Measurements from ENCODE around the gene BSCL2.
"Not testable (repeated sequence)": the region's sequence is repeated elsewhere in the genome, so short reads cannot be mapped to it uniquely, and the experiment has no call there.

Gene BSCL2

GRCh38 chr11:62688491-62688890 lies 18.7 kb downstream of the BSCL2 start:
- no peak for DNase-seq (ENCODE audit: low read depth in 2 of 2)

DNA sequence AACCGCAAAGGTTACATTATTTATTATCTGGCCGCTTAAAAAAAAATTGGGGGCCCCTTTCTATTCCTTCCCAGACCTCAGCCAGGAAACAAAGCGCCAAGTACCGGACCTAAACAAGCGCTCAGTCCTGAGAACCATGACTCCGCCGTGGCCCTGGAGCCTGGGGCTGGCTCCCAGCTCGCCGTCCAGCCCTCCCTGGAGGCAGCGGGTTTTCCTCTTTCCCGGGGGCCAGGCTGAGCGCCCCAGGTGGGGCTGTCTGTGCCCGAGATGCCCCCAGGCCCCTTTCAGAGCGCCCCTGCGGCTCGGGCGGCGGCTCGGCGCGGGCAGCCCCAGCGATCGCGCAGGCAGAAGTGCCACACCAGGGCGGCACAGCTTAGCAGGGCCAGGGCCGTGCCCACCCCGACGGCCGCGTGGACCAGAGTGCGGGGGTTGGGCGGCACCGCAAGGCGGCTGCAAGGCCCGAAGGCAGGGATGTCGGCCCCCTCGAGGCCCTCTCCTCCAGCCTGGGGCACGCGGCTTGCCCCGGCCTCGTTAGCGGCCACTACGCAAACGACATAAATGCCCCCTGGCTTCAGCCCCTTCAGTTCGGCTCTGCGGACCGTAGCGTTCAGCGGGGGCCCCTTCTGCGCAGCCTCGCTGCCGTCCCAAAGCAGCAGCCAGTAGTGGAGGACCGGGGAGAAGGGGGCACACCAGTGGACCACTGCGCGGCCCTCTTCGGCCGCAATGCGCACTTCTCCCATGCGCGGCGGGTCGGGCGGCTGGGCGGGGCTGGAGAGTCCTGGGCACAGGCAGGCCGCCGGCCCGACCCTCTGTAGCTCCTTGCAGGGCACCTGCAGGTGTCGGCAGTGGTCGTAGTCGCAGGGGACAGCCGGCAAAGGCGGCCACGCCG lies 19.5 kb downstream of the BSCL2 start:
- no peak for DNase-seq (ENCODE audit: low read depth in 2 of 2)

DNA sequence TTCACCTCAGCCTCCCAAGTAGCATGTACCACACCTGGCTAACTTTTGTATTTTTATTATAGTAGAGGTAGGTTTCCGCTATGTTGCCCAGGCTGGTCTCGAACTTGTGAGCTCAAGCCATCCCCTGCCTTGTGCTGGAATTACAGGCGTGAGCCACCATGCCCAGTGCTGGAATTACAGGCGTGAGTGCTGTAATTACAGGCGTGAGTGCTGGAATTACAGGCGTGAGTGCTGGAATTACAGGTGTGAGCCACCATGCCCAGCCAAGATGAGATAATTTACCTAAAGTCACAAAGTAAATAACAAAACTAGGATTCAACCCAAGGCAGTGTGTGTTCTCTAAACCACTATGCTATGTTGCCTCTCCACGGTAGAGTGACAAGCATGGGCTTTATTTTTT lies 24.7 kb downstream of the BSCL2 start:
- no peak for DNase-seq (ENCODE audit: low read depth in 2 of 2)

DNA sequence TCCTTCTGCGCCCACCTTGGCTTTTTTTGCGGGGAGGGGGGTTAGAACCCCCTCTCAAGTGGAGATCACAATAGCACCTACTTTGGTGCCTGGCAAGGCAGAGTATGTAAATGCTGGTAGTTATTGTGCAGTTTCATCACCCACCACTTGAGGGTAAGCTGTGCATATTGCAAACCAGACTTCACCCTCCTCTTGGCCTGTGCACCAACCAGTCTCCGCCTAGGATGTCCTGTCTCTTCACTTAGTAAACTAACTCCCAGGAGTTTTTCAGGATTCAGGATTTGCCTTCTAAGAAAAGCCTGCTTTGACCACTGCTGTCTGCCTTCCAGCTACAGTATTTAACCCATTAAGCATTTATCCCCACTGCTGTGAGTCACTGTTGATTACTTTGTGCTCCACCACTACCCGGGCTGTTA lies 26.4 kb downstream of the BSCL2 start:
- no peak for DNase-seq (ENCODE audit: low read depth in 2 of 2)

DNA sequence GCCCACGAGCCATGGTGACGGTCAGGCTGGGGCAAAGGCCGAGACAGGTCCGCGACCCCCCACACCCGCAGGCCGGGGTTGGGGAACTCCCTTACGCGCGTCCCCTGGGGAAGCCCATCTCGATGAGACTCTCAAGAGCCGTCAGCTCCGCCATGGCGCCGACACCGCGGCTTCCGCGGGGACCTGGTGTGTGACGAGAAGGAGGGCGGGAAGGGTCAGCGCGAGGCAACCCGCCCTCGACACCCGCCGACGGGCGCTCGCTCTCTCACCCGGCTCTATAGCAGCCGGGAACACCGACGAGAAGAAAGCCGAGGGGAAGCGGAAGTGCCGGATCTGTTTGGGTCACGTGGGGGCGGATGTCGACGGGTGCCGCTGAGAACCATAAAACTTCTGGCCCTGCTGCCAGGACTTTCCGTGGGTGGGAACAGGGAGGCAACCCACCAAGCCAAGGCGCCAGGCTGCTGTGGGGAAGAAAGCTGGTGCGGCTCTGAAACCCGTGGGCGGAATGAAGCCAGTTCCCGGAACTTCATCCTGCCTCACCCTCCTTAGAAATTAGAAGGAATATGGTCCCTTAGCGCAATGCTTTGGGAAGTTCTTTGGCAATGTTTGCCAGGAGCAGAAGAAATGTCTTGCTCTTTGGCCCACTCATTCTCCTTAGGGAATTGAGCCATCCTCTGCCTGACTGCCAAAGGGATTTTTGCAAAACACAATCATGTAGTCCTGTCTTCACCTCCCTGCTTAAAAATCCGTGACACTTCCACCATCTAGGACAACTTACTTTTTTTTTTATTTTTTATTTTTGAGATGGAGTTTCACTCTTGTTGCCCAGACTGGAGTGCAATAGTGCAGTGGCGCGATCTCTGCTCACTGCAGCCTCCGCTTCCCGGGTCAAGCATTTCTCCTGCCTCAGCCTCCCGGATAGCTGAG lies 28.2 kb downstream of the BSCL2 start, which contains the start of gene UBXN1:
UBXN1 (minus strand) TSS at position 304 of the 927 bp plus-strand sequence; CDS start at position 154, 150 bp downstream.
- peak; percentile 71 to 86 for DNase-seq (ENCODE audit: low read depth in 2 of 2)

DNA sequence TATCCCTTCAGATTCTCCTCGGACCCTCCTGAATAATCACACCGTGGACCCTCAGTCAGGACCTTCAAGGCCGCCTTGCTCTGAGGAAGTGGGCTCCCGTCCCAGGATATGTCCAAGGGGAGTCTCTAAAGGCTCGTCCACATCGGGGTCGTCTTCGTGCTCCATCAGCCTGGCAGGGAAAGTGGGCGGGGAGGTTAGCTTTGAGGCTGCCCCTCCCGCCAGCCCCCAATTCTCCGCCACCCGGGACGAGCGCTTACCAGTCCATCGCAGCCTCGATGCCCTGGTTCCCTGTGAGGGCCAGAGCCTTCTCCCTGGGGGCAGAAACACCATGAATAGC lies 28.8 kb downstream of the BSCL2 start:
- no peak for DNase-seq (ENCODE audit: low read depth in 2 of 2)

GRCh38 chr11:62677714-62678113 lies 29.5 kb downstream of the BSCL2 start:
- DNase-seq (ENCODE audit: low read depth in 2 of 2): no peak

GRCh38 chr11:62677156-62677555 lies 30.1 kb downstream of the BSCL2 start:
- DNase-seq (ENCODE audit: low read depth in 2 of 2): no peak

DNA sequence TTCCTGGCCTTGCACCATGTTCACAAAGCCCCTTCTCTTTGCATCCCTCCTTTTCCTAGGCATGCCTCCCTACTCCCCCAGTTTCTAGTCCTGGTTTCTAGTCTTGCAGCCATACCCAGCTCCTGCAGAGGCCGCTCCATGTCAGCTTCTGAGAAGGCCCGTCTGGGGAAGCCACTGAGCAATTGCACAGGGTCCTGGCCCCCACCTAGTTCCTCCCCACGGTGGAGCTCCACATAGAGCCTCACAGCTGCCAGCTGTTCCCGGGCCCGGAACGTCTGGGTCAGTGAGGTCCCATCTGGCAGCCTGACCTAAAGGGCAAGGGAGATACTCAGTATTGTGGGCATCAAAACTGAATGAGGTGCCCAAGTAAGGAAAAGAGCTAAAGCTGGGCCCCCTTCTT lies 30.5 kb downstream of the BSCL2 start:
- no peak for DNase-seq (ENCODE audit: low read depth in 2 of 2)

- DNase-seq (ENCODE audit: low read depth in 2 of 2): not testable (repeated sequence)
Measured at GRCh38 chr11:62675415-62675814, 31.8 kb downstream of the BSCL2 start.

DNA sequence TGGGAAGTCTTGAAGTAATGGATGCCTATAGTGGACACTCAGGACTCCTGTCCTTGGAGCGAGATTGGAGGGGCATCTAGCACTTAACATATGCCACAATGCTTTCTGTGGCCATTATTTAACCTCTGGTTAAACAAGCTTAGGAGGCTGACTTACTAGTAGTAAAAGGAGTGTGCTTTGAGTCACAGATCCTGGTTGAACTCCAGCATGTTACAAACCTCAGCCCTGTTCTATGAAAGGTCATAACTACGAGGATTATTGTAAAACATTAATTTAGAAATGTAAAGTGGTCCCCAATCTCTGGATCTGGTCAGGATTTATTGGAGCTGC lies 34.1 kb downstream of the BSCL2 start:
- no peak for DNase-seq (ENCODE audit: low read depth in 2 of 2)

DNA sequence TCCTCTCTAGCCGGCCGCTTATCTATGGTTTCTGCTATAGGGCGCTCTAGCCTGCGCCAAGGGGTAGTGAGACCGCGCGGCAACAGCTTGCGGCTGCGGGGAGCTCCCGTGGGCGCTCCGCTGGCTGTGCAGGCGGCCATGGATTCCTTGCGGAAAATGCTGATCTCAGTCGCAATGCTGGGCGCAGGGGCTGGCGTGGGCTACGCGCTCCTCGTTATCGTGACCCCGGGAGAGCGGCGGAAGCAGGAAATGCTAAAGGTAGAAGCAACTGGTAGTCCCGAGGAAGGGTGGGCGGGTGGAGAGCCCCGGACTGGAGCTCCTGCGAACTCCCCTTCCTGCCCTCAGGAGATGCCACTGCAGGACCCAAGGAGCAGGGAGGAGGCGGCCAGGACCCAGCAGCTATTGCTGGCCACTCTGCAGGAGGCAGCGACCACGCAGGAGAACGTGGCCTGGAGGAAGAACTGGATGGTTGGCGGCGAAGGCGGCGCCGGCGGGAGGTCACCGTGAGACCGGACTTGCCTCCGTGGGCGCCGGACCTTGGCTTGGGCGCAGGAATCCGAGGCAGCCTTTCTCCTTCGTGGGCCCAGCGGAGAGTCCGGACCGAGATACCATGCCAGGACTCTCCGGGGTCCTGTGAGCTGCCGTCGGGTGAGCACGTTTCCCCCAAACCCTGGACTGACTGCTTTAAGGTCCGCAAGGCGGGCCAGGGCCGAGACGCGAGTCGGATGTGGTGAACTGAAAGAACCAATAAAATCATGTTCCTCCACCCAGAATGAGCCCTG lies 35.4 kb downstream of the BSCL2 start, which contains the start of the genes LBHD1 and UQCC3:
LBHD1 (minus strand) TSS at position 660 of the 782 bp plus-strand sequence. CDS start 2,236 bp downstream, outside the sequence.
UQCC3 (plus strand) TSS at position 66 of the 782 bp plus-strand sequence; CDS start at position 139, 73 bp downstream.
- DNase-seq (ENCODE audit: low read depth in 2 of 2): peak in 1 of 2 experiments; percentile 69

GRCh38 chr11:62671236-62671607 lies 36.0 kb downstream of the BSCL2 start:
- no peak for DNase-seq (ENCODE audit: low read depth in 2 of 2)

- DNase-seq (ENCODE audit: low read depth in 2 of 2): no peak
Measured at GRCh38 chr11:62669420-62670161, 37.6 kb downstream of the BSCL2 start.

DNA sequence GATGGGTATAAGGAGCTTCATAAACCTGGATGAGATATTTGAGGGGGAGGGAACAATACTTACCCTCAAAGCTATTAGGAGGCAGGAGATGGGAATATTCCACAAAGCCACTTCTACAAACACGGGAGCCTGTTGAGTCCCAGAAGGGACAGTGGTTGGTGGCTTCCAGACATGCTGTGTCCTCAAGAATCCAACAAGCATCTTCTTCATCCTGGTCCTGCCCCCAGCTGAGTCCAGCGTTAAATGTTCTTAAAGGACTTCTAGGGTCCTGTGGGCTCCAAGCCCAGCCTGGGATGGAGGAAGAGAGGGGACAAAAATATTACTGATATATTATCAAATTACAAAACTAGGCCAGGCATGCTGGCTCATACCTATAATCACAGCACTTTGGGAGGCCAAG lies 39.8 kb downstream of the BSCL2 start:
- no peak for DNase-seq (ENCODE audit: low read depth in 2 of 2)

- no peak for DNase-seq (ENCODE audit: low read depth in 2 of 2)
Measured at GRCh38 chr11:62666259-62666926, 40.8 kb downstream of the BSCL2 start.

GRCh38 chr11:62665599-62666258 lies 41.5 kb downstream of the BSCL2 start:
- DNase-seq (ENCODE audit: low read depth in 2 of 2): peak in 1 of 2 experiments; percentile 46

DNA sequence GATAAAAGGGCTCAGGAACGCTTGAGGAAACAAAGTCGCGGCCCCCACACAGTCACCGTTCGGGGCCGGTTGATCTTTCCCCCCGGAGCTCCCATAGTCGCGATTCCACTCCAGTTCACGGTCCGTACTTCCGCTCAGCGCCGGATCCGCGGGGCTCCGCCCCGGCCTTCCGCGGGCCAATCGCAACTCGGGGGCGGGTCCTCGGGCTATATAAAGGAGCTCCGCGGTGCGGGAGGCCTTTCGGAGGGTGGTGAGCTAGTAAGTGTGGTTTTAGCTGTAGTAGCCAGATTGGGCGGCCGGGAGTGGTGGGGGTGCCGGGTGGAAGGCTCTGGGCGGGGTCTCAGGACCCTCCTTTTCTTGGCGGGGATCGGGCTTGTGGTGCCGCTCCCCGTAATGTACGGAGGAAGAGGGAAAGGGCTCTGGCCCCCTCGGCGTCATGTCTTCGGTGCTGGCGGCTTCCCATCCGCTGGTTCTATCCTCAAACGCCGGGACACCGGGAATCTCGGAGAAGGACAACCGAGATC lies 42.1 kb downstream of the BSCL2 start, which contains the start of the genes C11orf98 and CSKMT:
C11orf98 (minus strand) TSS at position 136 of the 524 bp plus-strand sequence; CDS start at position 95, 41 bp downstream.
CSKMT (plus strand) TSS at position 238 of the 524 bp plus-strand sequence. CDS start 568 bp downstream, outside the sequence.
- DNase-seq (ENCODE audit: low read depth in 2 of 2): peak; percentile 96 to 97

- DNase-seq (ENCODE audit: low read depth in 2 of 2): peak in 1 of 2 experiments; percentile 33
Measured at GRCh38 chr11:62664405-62665074, 42.7 kb downstream of the BSCL2 start.

All from stimulated activated CD4-positive, alpha-beta T cell treated with anti-CD3 and anti-CD28 coated beads, Interleukin-12 subunit alpha, Interleukin-12 subunit beta, amount 100 ng/mL, for 24 hours (primary cell).